Right atrium auricular region (tissue), 2 donors: ENCODE results near the gene TSPAN12. TPM values are rescaled to one million over a fixed set of nuclear protein-coding genes. Genes with fewer than 3 reads are reported as not detected.

Source experiments
- DNase-seq: peaks from one replicate; pipeline ENCODE4 v3.0.0-alpha.2; 2019; ENCODE audit warnings: low spot score
- H3K27ac ChIP-seq, 2 donors: fragments of 200-600 bp; sonication (generic); 1 replicate in 1 of 2; 2 replicates in 1 of 2; pipeline ENCODE4 v1.5.1; 2016 to 2019
- H3K27me3 ChIP-seq, 2 donors: fragments of 200-600 bp; sonication (generic); one replicate each; pipeline versions ENCODE4 v1.5.1 to v1.6.0; 2017 to 2019
- H3K36me3 ChIP-seq: fragments of 200-600 bp; sonication (generic); one replicate; pipeline ENCODE4 v1.5.1; 2016
- H3K4me1 ChIP-seq, 2 donors: fragments of 200-600 bp; sonication (generic); one replicate each; pipeline versions ENCODE4 v1.5.1 to v1.6.0; 2017 to 2019
- H3K4me3 ChIP-seq, 2 donors: fragments of 200-600 bp; sonication (generic); 1 replicate in 1 of 2; 2 replicates in 1 of 2; pipeline ENCODE4 v1.5.1; 2017 to 2019; ENCODE audit warnings: mild to moderate bottlenecking in 1 of 2, moderate library complexity in 1 of 2
- H3K9me3 ChIP-seq, 2 donors: fragments of 200-600 bp; sonication (generic); one replicate each; pipeline ENCODE4 v1.5.1; 2019
- CTCF ChIP-seq, 2 donors: fragments of 200-600 bp; sonication (generic); IDR thresholded peaks; one replicate each; pipeline ENCODE4 v1.5.1; 2019; ENCODE audit warnings: antibody characterized with exemption in 2 of 2
- total RNA-seq, 2 donors: library from RNA; depleted of rRNA; stranded (reverse); fragments of >200 nt; gene quantifications; one replicate each; pipeline ENCODE4 v1.1.0, GENCODE V29; 2016

Gene TSPAN12
- total RNA-seq, 2 donors from 2014 or later: 29.5 to 55.8 TPM

- DNase-seq: no peak
- peaks cover 0 to 2% of the 10 kb centered on the region in 2 donors for H3K4me1 ChIP-seq
- no peak for TF ChIP-seq CTCF (IDR thresholded peaks at IDR 0.05)
These were observed 16.3 kb downstream of the TSPAN12 start for GRCh38 chr7:120841608-120842007.

GRCh38 chr7:120838281-120838682, 19.7 kb downstream of the TSPAN12 start:
- no peaks in the 10 kb centered on the region for H3K9me3 ChIP-seq
- H3K36me3 ChIP-seq: peaks cover 8% of the 10 kb centered on the region
- no peak overlapping the region for H3K27ac ChIP-seq
- TF ChIP-seq CTCF (IDR thresholded peaks at IDR 0.05): no peak
- no peak overlapping the region for H3K4me3 ChIP-seq
- H3K4me1 ChIP-seq: no peaks in the 10 kb centered on the region
- H3K27me3 ChIP-seq: no peaks in the 10 kb centered on the region
- no peak for DNase-seq

More at GRCh38 chr7:120841608-120842007, 16.3 kb downstream of the TSPAN12 start:
- Histone ChIP-seq H3K9me3 (no peaks in the 10 kb centered on the region), H3K27me3 (no peaks in the 10 kb centered on the region), H3K27ac (no peak overlapping the region), H3K36me3 (peaks cover 8% of the 10 kb centered on the region), H3K4me3 (no peak overlapping the region)

- TF ChIP-seq CTCF (IDR thresholded peaks at IDR 0.05): no peak
- Histone ChIP-seq H3K4me3 (no peak overlapping the region), H3K4me1 (no peaks in the 10 kb centered on the region), H3K36me3 (peaks cover 8% of the 10 kb centered on the region), H3K27ac (no peak overlapping the region), H3K27me3 (no peaks in the 10 kb centered on the region), H3K9me3 (no peaks in the 10 kb centered on the region)
- no peak for DNase-seq
These were observed 20.3 kb downstream of the TSPAN12 start for GRCh38 chr7:120837599-120837998.

GRCh38 chr7:120836556-120837115, 21.3 kb downstream of the TSPAN12 start:
- TF ChIP-seq CTCF (IDR thresholded peaks at IDR 0.05): no peak
- Histone ChIP-seq H3K27me3 (no peaks in the 10 kb centered on the region), H3K4me3 (no peak overlapping the region), H3K9me3 (no peaks in the 10 kb centered on the region), H3K36me3 (peaks cover 8% of the 10 kb centered on the region), H3K27ac (no peak overlapping the region), H3K4me1 (no peaks in the 10 kb centered on the region)
- no peak for DNase-seq

- no peak overlapping the region for H3K27ac ChIP-seq
- no peak for TF ChIP-seq CTCF (IDR thresholded peaks at IDR 0.05)
- no peaks in the 10 kb centered on the region for H3K4me1 ChIP-seq
- no peak overlapping the region for H3K4me3 ChIP-seq
- no peaks in the 10 kb centered on the region for H3K27me3 ChIP-seq
- peaks cover 8% of the 10 kb centered on the region for H3K36me3 ChIP-seq
- DNase-seq: no peak
- peaks cover 0 to 7% of the 10 kb centered on the region in 2 donors for H3K9me3 ChIP-seq
These were observed 23.2 kb downstream of the TSPAN12 start for GRCh38 chr7:120834726-120835125.

- peaks cover 8% of the 10 kb centered on the region for H3K36me3 ChIP-seq
- H3K27me3 ChIP-seq: no peaks in the 10 kb centered on the region
- H3K27ac ChIP-seq: no peak overlapping the region
- peaks cover 0 to 7% of the 10 kb centered on the region in 2 donors for H3K9me3 ChIP-seq
- H3K4me3 ChIP-seq: no peak overlapping the region
- DNase-seq: no peak
- H3K4me1 ChIP-seq: no peaks in the 10 kb centered on the region
- no peak for TF ChIP-seq CTCF (IDR thresholded peaks at IDR 0.05)
These were observed 24.4 kb downstream of the TSPAN12 start for GRCh38 chr7:120833546-120833945.
